ENCODE data around the gene UBTF. TPM values are rescaled to one million over a fixed set of nuclear protein-coding genes. Genes with fewer than 3 reads are reported as not detected.
A peak's percentile ranks its signal among the peaks of the same experiment; 100 is the strongest.
"Not testable (repeated sequence)": the region's sequence is repeated elsewhere in the genome, so short reads cannot be mapped to it uniquely, and the experiment has no call there.

The UBTF gene
- total RNA-seq, 1 experiment from 2014 or later = 52.9 TPM

GRCh38 chr17:44251062-44251461, 31.6 kb upstream of the UBTF start:
- in situ Hi-C loops (cut with HindIII; ENCODE audit: low pct_unique_long_range_greater_than_20kb, low sequenced_read_pairs) = no loop called here
- DNase-seq (ENCODE audit: low read depth, low spot score) = no peak

- no peak for DNase-seq (ENCODE audit: low read depth, low spot score)
- in situ Hi-C loops (cut with HindIII; ENCODE audit: low pct_unique_long_range_greater_than_20kb, low sequenced_read_pairs) = no loop called here
These were observed 30.2 kb upstream of the UBTF start for GRCh38 chr17:44249501-44250246.

GRCh38 chr17:44247876-44248736, 28.6 kb upstream of the UBTF start:
- in situ Hi-C loops (cut with HindIII; ENCODE audit: low pct_unique_long_range_greater_than_20kb, low sequenced_read_pairs) = no loop called here
- DNase-seq (ENCODE audit: low read depth, low spot score) = no peak

GRCh38 chr17:44247440-44247841, 28.0 kb upstream of the UBTF start:
- DNase-seq (ENCODE audit: low read depth, low spot score) = no peak
- in situ Hi-C loops (cut with HindIII; ENCODE audit: low pct_unique_long_range_greater_than_20kb, low sequenced_read_pairs) = no loop called here

GRCh38 chr17:44241106-44241624, 21.7 kb upstream of the UBTF start:
- DNase-seq (ENCODE audit: low read depth, low spot score) = no peak
- in situ Hi-C loops (cut with HindIII; ENCODE audit: low pct_unique_long_range_greater_than_20kb, low sequenced_read_pairs) = no loop called here

GRCh38 chr17:44237886-44238285, 18.4 kb upstream of the UBTF start:
- in situ Hi-C loops (cut with HindIII; ENCODE audit: low pct_unique_long_range_greater_than_20kb, low sequenced_read_pairs); DNase-seq (ENCODE audit: low read depth, low spot score): not testable (repeated sequence)

- DNase-seq (ENCODE audit: low read depth, low spot score) = no peak
- in situ Hi-C loops (cut with HindIII; ENCODE audit: low pct_unique_long_range_greater_than_20kb, low sequenced_read_pairs) = no loop called here
These were observed 17.0 kb upstream of the UBTF start for GRCh38 chr17:44236444-44236991.

GRCh38 chr17:44235583-44235936, 16.1 kb upstream of the UBTF start:
- no peak for DNase-seq (ENCODE audit: low read depth, low spot score)
- in situ Hi-C loops (cut with HindIII; ENCODE audit: low pct_unique_long_range_greater_than_20kb, low sequenced_read_pairs) = no loop called here

- in situ Hi-C loops (cut with HindIII; ENCODE audit: low pct_unique_long_range_greater_than_20kb, low sequenced_read_pairs) = no loop called here
- no peak for DNase-seq (ENCODE audit: low read depth, low spot score)
These were observed 14.1 kb upstream of the UBTF start for GRCh38 chr17:44233582-44233981.

- in situ Hi-C loops (cut with HindIII; ENCODE audit: low pct_unique_long_range_greater_than_20kb, low sequenced_read_pairs) = no loop called here
- DNase-seq (ENCODE audit: low read depth, low spot score) = no peak
These were observed 12.6 kb upstream of the UBTF start for GRCh38 chr17:44232061-44232460.

- in situ Hi-C loops (cut with HindIII; ENCODE audit: low pct_unique_long_range_greater_than_20kb, low sequenced_read_pairs) = no loop called here
- no peak for DNase-seq (ENCODE audit: low read depth, low spot score)
These were observed 10.7 kb upstream of the UBTF start for GRCh38 chr17:44230140-44230539.

- no peak for DNase-seq (ENCODE audit: low read depth, low spot score)
- in situ Hi-C loops (cut with HindIII; ENCODE audit: low pct_unique_long_range_greater_than_20kb, low sequenced_read_pairs) = no loop called here
These were observed 9.6 kb upstream of the UBTF start for GRCh38 chr17:44229090-44229489.

- DNase-seq (ENCODE audit: low read depth, low spot score) = peak; percentile 42
- in situ Hi-C loops (cut with HindIII; ENCODE audit: low pct_unique_long_range_greater_than_20kb, low sequenced_read_pairs) = no loop called here
These were observed 4.1 kb upstream of the UBTF start for GRCh38 chr17:44223541-44224071.

GRCh38 chr17:44222112-44222869, 2.8 kb upstream of the UBTF start:
- in situ Hi-C loops (cut with HindIII; ENCODE audit: low pct_unique_long_range_greater_than_20kb, low sequenced_read_pairs) = no loop called here
- DNase-seq (ENCODE audit: low read depth, low spot score) = peak; percentile 55

- no peak for DNase-seq (ENCODE audit: low read depth, low spot score)
- in situ Hi-C loops (cut with HindIII; ENCODE audit: low pct_unique_long_range_greater_than_20kb, low sequenced_read_pairs) = no loop called here
These were observed 2.3 kb upstream of the UBTF start for GRCh38 chr17:44221862-44222111.

GRCh38 chr17:44221084-44221861, 1.8 kb upstream of the UBTF start:
- DNase-seq (ENCODE audit: low read depth, low spot score) = peak; percentile 67
- in situ Hi-C loops (cut with HindIII; ENCODE audit: low pct_unique_long_range_greater_than_20kb, low sequenced_read_pairs) = no loop called here

All from SK-MEL-5 (cell line).